Cardiac muscle cell (in vitro differentiated cells and primary cell): ENCODE data around the gene SBDS. TPM values are rescaled to one million over a fixed set of nuclear protein-coding genes. Genes with fewer than 3 reads are reported as not detected.
"Not testable (repeated sequence)": the region's sequence is repeated elsewhere in the genome, so short reads cannot be mapped to it uniquely, and the experiment has no call there.

Experiments used
- DNase-seq, 2 donors: peaks; one replicate each; pipeline versions ENCODE4 v3.0.0 to v3.0.0-alpha.2; 2010 to 2017; ENCODE audit warnings: low read depth in 1 of 2, low spot score in 1 of 2
- H3K27ac ChIP-seq: fragments of 200-600 bp; sonication (generic); 2 replicates; pipeline ENCODE4 v1.5.1; 2016
- H3K27me3 ChIP-seq: fragments of 200-600 bp; sonication (generic); 2 replicates; pipeline ENCODE4 v1.6.0; 2016; ENCODE audit warnings: control low read depth
- H3K36me3 ChIP-seq: fragments of 200-600 bp; sonication (generic); 2 replicates; pipeline ENCODE4 v1.5.1; 2016; ENCODE audit warnings: control low read depth
- H3K4me1 ChIP-seq: fragments of 200-600 bp; sonication (generic); 2 replicates; pipeline ENCODE4 v1.8.1; 2017; ENCODE audit warnings: low read depth, mild to moderate bottlenecking, mixed run types
- H3K4me3 ChIP-seq: fragments of 200-600 bp; sonication (generic); 2 replicates; pipeline ENCODE4 v1.5.1; 2016; ENCODE audit warnings: mild to moderate bottlenecking
- H3K9me3 ChIP-seq: fragments of 200-600 bp; sonication (generic); 2 replicates; pipeline ENCODE4 v1.5.1; 2017; ENCODE audit warnings: low read depth, mild to moderate bottlenecking, control low read depth
- polyA plus RNA-seq: library from polyadenylated mRNA; unstranded; fragments of >200 nt; fragmentation: Nextera tagmentation; extraction: Ambion mirVana; gene quantifications from 2 replicates; pipeline ENCODE4 v1.2.1, GENCODE V29; 2016
- total RNA-seq: library from RNA; depleted of rRNA; stranded (reverse); fragments of >200 nt; gene quantifications from 2 replicates; pipeline ENCODE4 v1.2.3, GENCODE V29; 2016
- TF ChIP-seq, protein P1 (sequence below): IDR thresholded peaks from 2 replicates; pipeline ENCODE4 v1.5.1; 2012; ENCODE audit warnings: low read depth, mild to moderate bottlenecking, low read length

The SBDS gene
- total and polyA plus RNA-seq, 2 experiments from 2014 or later = 25.2 to 54.3 TPM

GRCh38 chr7:67022511-67022910, 27.1 kb upstream of the SBDS start:
- TF ChIP-seq, protein P1, sequence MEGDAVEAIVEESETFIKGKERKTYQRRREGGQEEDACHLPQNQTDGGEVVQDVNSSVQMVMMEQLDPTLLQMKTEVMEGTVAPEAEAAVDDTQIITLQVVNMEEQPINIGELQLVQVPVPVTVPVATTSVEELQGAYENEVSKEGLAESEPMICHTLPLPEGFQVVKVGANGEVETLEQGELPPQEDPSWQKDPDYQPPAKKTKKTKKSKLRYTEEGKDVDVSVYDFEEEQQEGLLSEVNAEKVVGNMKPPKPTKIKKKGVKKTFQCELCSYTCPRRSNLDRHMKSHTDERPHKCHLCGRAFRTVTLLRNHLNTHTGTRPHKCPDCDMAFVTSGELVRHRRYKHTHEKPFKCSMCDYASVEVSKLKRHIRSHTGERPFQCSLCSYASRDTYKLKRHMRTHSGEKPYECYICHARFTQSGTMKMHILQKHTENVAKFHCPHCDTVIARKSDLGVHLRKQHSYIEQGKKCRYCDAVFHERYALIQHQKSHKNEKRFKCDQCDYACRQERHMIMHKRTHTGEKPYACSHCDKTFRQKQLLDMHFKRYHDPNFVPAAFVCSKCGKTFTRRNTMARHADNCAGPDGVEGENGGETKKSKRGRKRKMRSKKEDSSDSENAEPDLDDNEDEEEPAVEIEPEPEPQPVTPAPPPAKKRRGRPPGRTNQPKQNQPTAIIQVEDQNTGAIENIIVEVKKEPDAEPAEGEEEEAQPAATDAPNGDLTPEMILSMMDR = no peak
- Histone ChIP-seq H3K4me3 (no peak overlapping the region), H3K4me1 (peaks cover 5% of the 10 kb centered on the region), H3K36me3 (peaks cover 21% of the 10 kb centered on the region), H3K9me3 (no peaks in the 10 kb centered on the region), H3K27me3 (no peaks in the 10 kb centered on the region), H3K27ac (peak overlapping the region; percentile 19)
- DNase-seq = no peak

DNA sequence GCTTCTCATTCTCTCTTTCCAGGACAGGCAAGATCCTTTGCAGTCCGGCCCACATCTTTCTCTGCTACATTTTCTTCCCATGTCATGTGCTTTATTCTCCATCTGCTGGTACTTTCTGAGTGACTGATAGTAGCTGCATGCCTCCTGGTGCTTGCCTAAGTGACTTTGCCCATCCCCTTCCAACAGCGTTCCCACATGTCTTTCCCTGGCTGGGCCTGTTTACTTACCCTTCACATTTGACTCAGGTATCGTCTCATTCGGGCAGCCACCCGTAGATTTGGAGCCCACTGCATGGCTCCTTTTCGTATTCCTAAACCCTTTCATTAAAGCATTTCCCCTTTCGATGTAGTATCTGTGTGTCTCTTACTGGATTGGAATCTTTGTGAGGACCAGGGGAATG, 25.9 kb upstream of the SBDS start:
- no peak for DNase-seq
- H3K27me3 ChIP-seq = no peaks in the 10 kb centered on the region
- H3K4me1 ChIP-seq = peaks cover 5% of the 10 kb centered on the region
- no peak overlapping the region for H3K4me3 ChIP-seq
- H3K27ac ChIP-seq = no peak overlapping the region
- TF ChIP-seq, protein P1 = no peak
- no peaks in the 10 kb centered on the region for H3K9me3 ChIP-seq
- H3K36me3 ChIP-seq = peaks cover 21% of the 10 kb centered on the region

DNA sequence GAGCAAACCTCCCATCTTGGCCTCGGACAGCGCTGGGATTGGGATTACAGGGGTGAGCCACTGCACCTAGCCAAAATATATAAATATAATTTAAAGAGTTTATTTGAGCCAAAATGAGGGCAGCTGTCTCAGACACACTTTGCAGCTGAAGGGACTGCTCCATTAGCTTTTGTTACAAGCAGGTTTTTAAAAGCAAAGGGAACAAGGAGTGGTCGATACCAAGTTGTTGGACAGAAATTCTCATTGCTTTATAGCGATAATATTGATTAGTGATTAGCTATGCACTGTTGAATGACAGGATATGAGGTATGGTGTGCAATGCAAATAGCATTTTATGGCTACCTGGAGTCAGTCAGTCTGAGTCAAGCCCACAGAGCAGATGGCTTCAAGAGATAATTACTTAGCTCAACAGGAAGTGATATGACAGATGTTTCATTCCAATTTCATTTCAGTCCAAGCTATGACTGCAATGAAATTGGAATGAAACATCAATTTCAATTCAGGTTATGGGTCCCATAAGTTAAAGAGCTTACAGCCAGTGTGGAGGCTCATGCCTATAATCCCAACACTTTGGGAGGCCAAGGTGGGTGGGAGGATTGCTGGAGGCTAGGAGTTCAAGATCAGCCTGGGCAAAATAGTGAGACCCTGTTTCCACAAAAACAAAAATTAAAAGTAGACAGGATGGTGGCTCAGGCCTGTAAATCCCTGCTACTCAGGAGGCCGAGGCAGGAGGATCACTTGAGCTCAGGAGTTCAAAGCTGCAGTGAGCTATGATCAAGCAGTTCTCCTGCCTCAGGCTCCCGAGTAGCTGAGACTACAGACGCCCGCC, 24.4 kb upstream of the SBDS start:
- Histone ChIP-seq H3K4me3 (no peak overlapping the region), H3K4me1 (peaks cover 5% of the 10 kb centered on the region), H3K27ac (no peak overlapping the region), H3K36me3 (peaks cover 21% of the 10 kb centered on the region), H3K27me3 (no peaks in the 10 kb centered on the region), H3K9me3 (no peaks in the 10 kb centered on the region)
- DNase-seq = no peak
- TF ChIP-seq, protein P1 = no peak

DNA sequence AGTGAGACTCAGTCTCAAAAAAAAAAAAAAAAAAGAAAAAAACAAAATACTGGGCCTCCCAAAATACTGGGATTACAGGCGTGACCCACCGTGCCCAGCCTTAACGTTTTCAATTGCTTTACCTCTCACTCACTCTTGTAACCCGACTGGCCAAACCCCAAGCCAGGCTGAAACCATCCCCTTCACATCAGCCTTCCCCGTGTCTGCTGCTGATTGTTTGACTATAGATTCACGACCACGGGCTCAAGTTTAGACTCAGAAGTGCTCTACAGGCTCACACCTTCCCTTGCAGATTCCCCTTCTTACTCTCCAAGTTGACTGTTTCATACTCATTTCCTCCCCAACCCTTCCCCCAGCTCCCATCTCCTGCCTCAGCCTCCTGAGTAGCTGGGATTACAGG, 23.6 kb upstream of the SBDS start:
- Histone ChIP-seq H3K4me1 (peaks cover 5% of the 10 kb centered on the region), H3K9me3 (no peaks in the 10 kb centered on the region), H3K27ac (no peak overlapping the region), H3K4me3 (no peak overlapping the region), H3K27me3 (no peaks in the 10 kb centered on the region), H3K36me3 (peaks cover 29% of the 10 kb centered on the region)
- DNase-seq = no peak
- TF ChIP-seq, protein P1 = no peak

DNA sequence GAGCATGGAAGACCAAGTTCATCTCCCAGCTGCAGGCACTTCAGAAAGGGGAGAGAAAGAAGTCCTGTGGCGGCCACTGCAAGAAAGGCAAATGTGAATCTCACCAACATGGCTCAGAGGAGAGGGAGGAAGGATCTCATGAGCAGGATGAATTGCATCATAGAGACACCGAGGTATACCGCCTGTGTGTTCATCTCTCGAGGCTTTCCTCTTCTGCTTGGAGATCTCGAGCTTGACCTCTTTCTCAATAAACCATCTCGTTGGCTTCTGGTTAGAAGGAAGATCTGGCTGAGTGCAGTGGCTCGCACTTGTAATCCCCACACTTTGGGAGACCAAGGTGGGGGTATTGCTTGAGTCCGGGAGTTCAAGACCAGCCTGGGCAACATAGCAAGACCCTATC, 22.6 kb upstream of the SBDS start:
- not testable (repeated sequence) for H3K4me3 ChIP-seq, H3K4me1 ChIP-seq, H3K27ac ChIP-seq, DNase-seq, H3K27me3 ChIP-seq, H3K9me3 ChIP-seq
- H3K36me3 ChIP-seq = peaks cover 30% of the 10 kb centered on the region

DNA sequence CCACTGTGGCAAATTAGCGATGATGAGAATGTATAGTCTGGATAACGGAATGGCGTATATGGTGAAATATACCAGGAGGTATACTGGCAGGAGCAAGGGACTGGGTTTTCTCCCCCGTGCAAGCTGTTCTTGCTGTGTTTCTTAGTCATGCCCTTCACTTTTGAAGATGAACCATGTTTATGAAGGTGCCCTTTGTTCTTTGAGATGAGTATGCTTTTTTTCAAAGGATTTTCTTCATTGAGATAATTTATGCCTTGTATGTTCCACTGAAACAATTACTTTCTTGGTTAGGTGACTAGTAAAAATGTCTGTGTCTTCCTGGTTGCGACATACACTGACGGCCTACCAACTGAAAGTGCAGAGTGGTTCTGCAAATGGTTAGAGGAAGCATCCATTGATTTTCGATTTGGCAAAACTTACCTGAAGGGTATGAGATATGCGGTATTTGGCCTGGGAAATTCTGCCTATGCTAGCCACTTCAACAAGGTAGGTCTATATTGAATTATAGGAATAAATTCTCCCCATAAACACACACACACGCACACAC, 18.8 kb upstream of the SBDS start:
- not testable (repeated sequence) for H3K27me3 ChIP-seq, H3K9me3 ChIP-seq, H3K4me3 ChIP-seq, H3K27ac ChIP-seq, H3K4me1 ChIP-seq, DNase-seq
- peaks cover 18% of the 10 kb centered on the region for H3K36me3 ChIP-seq

GRCh38 chr7:67009677-67010076, 14.3 kb upstream of the SBDS start:
- H3K9me3 ChIP-seq, H3K4me1 ChIP-seq, DNase-seq, H3K27me3 ChIP-seq, H3K27ac ChIP-seq, H3K4me3 ChIP-seq: not testable (repeated sequence)
- peaks cover 11% of the 10 kb centered on the region for H3K36me3 ChIP-seq
